Measurements from ENCODE around the gene MAML3.

Gene MAML3

DNA sequence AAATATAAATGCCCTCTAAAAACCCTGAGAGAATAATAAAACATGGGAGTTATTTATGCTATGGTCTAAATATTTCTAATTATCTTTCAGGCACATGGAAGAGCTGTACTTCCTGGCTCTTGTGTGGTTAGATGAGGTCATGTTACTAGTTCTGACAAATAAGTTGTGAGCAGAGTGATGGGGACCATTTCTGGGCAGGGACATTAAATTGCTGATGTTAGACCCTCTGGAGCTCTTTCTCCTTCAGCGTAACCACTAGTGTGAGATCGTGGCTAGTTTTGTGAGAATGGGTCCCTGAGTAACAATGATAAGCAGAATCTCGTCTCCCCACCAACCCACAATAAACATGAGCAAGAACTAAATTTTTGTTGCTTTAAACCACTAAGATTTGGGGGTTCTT, 108.0 kb downstream of the MAML3 start:
- DNase-seq (ENCODE audit: low spot score) = no peak

DNA sequence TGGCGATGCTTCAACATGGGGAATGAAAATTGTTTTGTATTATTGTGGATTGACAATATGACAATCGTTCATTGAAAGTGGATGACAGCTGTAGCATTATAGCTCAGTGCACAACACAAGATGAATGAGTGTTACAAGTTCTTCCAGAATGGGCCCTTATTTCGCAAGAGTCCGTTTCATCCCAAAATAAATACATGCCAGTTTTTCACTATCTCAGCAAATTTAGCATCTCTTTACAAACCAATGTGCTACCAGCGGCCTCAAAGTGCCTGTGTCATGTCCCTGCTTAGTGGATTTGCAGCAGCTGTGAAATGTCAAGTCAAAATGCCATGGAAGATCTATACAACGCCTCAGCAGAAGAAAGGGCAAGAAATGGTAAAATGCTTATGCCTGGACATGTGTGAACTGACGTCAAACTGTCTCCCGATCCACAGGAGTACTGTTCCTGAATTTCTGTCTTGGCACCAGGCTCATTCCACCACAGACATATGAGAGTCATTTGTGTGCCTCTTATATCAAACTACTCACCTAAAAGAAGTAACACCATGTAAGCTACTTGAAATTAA, 109.6 kb downstream of the MAML3 start:
- DNase-seq (ENCODE audit: low spot score) = no peak

DNA sequence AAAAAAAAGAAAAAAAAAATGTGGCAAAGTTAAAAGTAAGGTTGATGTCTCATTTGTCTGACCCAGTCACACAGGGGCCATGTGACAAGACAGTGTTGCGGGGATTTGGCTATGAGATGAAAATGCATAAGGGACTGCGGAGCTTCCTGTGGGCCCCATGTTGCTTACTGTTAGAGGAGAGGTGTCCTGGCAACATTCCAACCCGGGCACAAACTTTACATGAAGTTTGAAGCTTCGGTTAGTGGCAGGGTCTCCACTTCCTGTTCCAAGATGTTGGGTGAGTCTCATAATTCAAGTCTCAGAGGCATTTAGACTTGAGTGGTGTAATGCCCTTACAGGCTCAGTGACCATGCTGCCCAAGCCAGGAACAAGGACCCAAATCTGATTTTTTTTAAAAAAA, 111.3 kb downstream of the MAML3 start:
- no peak for DNase-seq (ENCODE audit: low spot score)

DNA sequence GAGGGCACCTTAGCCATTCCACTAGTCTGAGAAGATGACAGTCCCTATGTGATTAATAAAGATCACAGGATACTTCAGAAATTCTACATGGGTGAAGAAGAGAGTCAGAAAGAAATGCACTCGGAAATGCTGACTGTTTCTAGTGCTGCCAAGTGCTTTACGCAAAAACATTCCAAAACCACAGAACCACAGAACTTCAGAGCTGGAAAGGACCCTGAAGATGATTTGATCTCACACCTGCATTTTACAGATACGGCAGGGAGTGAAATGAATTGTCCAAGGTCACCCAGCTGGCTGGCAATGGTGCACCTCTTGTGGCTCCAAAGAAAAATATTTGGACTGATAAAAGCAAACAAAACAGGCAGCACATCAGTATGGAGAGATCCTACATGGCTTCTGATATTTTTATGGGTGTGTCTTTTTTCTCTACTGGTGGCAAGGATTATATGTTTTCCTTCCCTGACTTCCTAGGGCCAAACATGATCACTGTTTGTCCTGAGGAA, 115.9 kb downstream of the MAML3 start:
- DNase-seq (ENCODE audit: low spot score) = no peak

DNA sequence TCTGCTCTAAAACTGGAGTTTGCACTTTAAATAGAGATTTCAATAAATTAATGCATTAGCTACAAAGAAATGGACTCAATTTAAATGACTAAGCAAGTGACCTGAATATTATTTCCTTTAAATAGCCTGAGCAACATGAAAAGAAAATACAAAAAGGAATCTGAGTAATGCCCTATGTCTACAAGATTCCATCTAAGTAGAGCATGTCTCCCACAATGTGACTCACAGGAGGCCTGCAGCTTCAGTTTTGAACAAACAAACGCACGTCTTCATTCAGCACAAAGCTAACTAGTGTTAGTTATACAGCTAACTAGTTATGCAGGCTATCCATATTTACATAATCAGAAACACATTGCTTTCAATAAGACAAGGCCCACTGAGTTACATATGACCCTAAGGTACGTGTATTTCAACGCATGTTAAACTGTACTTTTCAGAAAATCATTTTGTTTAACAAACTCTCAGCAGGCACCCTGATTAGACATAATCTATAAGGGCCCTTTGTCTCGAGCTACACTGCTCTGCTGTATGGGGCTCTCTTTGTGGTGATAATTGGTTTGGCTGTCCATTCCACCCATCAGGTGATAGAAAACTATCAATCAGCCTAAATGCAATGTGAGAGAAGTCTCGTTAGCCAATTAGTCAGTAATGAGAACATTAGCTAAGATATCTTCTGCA, 116.5 kb downstream of the MAML3 start:
- DNase-seq (ENCODE audit: low spot score) = no peak

DNA sequence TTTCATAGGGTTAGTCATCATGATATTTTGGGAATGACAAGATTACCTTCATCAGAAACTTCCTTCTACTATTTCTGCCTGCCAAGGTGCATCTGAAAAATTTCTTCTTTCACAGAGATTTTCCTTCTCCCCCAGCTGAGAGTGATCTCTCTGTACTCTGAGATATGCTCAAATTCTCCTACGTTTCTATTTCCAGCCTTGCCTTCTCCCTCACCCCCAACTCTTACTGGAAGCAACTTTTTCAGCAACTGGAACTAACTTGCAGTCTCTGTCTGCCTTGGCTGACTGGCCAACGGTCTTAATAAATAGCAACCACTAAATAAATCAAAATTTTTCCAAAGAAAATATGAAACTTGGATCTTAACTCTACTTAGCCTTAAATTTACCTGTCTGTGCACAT, 122.3 kb downstream of the MAML3 start:
- DNase-seq (ENCODE audit: low spot score) = no peak

DNA sequence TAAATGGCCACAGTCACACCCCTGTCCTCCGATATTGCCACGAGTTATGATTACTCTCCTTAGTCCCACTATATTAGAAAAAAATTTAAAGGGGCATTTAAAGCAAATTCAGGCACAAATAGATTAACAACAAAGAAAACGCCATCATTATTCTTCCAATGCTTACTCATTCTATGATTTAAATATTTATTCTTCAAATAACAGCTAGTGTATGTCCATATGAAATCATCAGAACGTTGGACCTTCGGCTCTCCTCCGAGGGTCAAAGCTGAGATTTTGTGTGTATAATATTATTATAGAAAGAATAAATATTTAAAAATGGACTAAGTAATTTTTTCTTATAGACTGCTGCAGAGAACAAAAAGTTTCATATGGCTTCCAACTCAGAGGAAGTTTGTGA, 122.9 kb downstream of the MAML3 start:
- DNase-seq (ENCODE audit: low spot score) = no peak

DNA sequence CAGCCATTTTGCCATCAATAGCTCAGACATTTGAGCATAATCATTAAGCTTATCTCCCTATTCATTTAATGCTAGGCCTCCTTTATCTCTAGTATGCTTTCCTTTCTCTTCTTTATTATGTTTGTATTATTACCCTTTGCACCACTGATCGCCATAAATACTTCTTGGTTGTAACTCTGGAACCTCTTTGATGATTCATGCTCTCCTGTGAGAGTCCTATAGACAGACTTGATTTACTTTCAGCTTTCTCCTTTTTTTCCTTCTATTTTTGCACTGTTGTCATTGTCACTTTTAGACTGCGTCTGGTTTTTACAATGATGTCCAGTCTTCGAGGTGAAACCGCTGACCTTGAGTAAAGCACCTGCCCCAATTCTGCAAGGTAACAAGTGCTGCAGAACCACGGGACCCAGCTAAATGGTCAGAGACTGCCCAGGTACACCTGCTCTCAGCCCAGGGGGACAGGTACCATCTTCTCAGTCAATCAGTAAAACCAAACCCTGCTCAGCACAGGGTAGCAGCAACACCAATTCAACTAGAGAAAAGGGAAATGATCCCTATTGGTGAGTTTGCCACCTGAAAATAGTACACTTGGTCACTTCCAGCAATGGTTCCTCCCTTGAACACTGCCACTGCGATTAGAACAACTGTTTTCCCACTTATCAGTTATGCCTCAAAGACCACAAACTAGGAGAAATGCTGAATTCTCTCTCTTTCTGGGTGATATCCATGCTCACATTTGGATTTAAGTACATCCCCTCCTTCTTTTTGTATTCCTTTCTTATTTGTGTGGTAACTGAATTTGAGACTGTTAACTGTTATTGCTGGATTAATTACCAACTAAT, 125.1 kb downstream of the MAML3 start:
- no peak for DNase-seq (ENCODE audit: low spot score)

DNA sequence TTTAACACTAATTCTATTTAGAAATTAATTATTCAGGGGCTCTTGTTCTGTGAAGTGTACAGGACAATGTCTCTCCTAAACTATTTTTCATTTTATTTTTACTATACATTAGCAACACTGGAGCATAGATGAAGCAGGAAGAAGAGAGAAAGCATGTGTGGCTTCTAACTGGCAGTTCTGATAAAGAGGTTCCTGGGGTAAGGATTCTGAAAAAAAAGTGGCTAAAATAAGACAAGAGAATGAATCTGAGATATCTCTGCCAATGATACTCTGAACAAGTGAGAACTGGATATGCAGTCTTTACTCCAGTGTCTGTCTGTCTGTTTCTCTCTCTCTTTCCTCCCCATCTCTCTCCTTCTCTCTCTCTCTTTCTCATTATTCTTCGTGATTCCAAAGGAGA, 125.9 kb downstream of the MAML3 start:
- no peak for DNase-seq (ENCODE audit: low spot score)

DNA sequence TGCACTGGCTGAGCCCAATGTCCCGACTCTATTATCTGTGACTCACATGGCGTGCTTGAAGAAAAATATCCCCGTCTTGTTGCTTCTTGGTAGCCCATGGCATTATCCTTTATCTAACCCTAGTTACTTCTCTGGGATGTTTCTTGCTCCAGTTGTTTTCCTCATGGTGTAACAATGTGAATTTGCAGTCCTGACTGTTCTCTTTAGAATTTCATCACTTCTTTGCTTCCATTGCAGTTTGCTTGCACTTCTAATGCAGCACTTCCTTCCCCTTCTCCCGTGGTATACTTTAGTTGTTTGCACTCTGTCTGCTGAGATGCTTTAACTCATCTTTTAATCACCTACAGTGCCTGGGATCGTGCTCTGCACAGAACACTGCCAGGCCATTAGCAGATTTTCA, 126.9 kb downstream of the MAML3 start:
- no peak for DNase-seq (ENCODE audit: low spot score)

DNA sequence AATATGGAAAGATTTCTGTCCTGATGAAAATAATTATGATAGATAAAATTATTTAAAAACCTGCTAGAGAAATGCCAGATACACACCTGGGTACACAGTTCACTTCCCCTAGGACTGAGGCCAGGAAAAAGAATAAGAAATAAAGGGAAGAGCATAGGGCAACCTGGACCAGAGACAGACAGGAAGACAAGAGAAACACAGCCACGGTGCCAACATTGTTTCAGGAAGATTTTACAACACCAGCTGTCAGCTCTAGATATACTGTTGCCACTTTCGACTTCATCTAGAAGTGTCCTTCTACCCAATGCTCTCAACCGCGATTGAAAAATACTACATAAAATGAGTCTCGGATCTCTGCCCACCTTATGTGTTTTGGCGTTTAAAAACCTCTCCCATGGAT, 128.5 kb downstream of the MAML3 start:
- DNase-seq (ENCODE audit: low spot score) = no peak

DNA sequence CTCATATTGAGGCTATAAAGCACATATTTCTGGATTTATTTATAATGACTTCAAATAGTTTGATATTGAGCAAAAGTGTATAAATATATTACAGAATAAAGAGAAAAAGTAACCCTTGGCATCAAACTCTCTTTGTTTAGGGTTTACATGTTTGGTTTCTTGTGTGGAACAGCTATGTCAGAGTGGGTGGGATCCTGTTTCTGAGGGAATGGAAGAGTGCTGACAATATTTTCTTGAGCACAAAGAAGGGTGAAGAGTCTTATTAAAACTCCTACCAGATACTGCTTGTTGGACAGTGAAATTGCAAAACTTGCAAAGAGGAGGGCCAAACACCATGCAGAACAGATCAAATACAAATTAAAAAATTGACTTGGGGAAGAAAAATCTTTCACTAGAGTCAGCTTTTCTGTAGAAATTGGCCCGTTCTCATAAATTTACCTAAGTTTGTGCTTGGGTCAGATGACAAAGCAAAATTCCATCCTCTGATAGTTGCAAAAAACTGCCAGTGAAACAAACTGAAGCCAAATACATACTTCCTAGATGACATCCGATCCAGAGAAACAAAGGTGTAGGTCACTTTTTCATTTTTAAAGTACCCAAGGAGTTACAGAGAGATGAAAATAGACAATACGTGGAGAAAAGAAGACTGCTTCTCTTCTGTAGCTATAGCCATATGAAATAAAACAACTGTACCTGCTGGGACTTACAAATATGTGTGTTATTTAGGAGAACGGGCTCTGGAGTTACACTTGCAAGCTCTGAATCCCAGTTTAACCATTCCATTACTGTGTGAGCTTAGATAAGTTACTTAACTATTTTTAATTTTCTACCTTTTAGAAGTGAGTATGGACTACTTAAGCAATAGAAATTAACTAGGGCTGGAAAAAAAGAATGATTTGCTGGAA, 133.3 kb downstream of the MAML3 start:
- DNase-seq (ENCODE audit: low spot score) = no peak

DNA sequence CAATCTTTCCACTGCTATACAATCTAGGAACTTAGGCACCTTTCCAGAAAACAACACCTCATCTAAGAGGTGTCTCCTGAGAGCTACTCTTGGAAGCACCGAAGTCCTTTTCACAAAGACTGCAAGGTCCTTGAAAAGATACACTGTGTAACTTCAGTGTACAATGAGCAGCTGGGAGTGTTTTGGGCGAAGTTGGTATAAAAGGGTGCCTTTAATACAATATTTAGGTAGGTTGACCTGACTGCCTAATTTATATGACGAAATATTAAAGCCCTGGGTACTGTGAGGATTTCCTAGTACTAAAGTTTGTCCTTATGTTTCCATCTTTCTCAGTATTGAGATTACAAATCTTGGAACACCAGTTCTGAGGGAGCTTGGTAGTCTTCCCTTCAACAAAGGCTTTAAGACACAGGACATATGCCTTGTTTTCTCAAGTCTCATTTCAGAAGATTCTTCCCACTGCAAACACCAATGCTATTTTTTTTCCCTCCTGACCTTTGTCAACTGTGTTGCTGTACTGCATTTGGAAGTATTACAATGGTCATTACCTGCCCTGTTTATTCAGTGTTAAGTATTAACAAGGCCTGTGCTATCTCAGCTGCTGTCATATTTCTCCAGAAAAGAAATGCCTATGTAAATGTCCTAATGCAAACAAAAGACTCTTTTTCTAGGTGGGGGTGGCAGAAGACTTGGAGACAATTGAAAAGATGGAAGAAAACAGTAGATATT, 134.2 kb downstream of the MAML3 start:
- no peak for DNase-seq (ENCODE audit: low spot score)

DNA sequence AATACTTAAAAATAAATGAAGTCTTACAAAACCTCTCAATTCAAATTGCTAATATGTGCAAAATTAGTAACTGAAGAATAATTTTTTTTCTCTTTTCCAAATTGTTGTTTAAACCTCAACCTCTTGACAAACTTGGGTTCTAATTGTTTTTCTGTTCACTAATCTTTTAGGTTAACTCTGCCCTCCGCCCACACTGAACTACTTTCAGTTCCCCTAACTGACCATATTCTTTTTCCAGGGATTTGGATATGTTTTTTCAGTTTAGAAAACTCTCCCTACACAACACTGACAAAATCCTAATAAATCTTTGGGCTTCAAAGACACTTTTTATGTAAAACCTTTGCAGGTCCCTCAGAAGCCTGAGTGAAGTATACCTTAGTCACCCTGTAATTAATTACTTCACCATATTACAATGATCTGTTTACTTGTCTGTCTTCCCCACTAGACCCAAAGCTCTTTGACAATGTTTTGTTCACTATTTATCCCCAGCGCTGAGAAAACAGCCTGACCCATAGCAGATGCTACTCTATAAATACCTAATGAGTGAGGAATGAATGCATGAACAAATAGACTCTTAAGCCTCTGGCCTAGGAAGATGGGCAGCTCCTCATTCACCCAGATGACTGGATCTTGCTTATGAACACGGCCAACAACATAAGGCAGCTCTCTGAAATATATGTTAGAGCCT, 134.9 kb downstream of the MAML3 start:
- DNase-seq (ENCODE audit: low spot score) = no peak

DNA sequence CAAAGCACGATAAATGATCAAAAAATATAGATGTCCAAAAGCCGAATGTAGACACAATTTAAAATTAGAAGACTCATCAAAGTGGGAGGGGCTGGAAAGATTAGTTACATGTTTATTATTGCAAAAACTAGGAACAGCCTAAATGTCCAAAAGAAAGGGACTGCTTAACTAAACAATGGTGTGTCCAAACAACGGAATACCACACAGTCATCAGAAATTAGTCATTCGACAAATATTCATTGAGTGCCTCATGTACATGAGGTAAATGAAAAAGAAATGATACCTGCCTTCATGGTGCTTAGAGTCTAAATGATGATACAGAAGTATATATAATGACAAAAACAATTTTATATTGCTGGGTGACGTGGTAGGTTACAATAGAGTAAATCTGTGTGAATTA, 139.7 kb downstream of the MAML3 start:
- no peak for DNase-seq (ENCODE audit: low spot score)

DNA sequence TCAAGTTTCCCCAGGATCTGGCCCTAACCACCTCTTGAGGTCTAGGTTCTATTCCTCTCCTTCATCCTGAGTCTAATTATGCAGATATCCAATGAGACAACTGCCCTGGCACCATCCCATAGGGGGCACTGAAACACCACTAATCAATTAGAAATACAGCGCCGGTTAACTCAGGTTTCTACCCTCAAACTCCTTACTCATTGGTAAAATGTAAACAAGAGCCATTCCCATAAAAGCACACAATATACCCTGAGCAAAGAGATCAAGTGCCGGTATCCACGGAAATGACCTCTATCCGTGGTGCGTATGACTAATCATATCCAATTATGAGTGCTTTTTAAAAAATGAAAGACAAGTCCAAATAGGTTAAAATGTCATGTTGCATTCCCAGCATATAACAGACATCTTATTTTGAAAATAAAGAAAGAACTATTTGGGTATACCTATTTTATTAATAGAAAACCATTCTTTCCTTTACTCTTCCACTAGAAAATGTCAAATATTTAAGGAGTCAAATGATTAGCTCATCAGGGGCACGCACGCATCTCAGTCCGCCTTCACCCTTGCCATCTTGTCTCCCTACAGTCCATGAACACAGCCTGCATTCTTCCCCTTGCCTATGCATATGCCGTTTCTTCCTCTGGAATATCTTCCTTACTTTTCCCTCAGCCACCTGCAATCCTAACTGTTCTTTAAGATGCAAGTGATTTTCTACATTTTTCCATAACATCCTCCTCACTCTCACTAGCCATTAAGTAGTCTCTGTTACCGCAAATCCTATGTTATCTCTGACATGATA, 141.1 kb downstream of the MAML3 start:
- peak; percentile 51 for DNase-seq (ENCODE audit: low spot score)

DNA sequence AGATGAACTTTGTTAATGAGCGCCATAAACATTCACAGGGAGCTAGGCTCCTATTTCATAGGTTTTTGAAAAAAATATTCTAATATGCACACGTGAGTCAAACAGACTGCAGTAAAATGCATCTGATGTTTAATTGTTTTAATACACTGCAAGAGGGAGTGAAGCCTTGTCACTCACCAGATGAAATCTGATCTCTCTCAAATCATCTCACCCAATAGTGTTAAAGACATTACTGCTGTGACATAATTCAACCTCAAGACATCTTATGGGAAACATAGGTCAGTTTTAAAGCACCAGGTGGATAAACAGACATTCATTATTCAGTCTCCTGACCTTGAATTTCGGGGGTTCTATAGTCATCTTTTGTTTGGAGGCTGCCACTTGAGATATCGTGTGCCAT, 148.3 kb downstream of the MAML3 start:
- DNase-seq (ENCODE audit: low spot score) = no peak

DNA sequence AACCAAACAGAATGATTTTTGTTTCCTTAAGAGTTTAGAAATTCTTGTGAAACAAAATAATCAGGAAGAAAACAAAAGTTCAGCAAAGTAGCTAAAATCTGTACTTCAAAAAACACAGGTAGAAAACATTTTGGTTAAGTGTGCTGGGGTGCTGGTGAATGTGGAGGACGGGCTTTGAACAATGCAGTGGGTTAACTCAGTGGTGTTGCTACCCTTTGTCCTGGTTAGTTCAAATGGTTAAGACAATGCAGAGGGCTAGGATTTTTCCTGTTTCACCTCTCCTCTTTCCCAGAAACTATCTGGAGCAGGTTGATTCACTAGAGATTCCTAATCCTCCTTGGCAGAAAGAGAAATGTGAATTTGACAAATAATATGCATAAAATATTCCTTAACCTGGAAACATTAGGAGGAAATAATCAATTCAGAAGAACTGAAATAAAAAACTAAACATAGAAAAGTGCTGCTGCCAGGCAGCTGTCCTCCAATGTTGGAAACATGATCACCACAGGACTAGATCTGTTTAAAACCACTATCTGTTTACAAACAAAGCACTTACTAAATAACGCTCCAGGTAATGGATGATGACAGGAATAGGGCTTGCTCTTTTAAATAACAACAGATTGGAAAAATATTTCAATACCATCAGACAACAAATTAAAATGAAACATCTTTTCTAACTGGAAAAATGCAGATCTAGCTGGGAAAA, 148.9 kb downstream of the MAML3 start:
- DNase-seq (ENCODE audit: low spot score) = no peak

DNA sequence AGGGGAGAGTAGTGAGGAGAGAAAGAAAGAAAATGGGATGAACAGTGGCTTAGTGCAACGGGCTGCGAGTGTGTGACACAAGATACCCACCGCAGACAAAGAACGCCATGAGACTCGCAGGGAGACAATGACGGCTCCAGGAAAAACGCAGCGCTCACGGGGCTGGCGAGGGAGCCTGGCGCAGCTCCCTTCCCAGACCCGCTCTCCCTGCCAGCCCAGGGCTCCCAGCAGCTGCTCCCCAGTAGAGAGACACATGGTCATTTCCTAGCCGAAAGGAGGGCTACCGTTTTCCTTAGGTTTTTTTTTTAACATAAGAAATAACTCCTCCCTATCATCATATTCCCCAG, 149.5 kb downstream of the MAML3 start:
- no peak for DNase-seq (ENCODE audit: low spot score)

Data from activated CD4-positive, alpha-beta T cell treated with anti-CD3 and anti-CD28 coated beads, Interleukin-2, Interleukin-4, amounts not matched to agents 100 ng/mL and 50 ng/mL, durations not matched to agents 16 hours and 8 hours (primary cell).